NCI-H2227 (cell line): ENCODE results near the gene MAP1B.

Experiments used
- DNase-seq: peaks from one replicate; lab custom pipeline; 2025; ENCODE audit not compliant: unreplicated experiment; lab: John Stamatoyannopoulos, UW

Gene MAP1B

DNA sequence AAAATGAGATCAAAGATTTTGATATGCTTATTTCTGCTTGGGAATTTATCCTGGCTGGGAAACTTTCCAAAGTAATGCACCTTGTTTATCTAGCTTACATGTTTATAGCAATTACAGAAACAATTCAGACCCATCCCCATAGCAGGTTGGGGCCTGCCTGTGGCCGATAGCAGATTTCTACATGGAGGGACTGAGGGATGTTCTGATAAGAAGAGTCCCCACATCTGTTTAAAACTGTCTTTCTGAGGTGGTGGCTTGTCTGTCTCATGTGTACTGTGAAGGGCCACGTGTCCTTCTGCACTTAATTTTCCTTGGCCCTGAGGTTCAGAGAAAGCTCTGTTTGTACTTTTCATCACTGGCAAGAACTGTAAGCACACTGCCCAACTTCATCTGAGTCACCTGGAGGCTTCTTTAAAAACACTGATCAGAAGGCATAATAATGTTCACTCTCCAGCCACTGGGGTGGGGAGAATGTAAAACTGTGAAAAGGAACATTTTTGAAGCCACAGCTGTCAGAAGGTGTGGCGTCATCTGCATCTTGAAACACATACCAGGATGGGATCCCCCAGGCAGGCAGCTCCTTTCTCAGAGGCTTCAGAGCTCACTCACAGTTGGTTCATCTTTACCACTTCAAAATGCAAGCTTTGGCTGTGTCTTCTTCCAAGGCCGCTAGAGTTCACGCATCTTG lies 80.3 kb downstream of the MAP1B start:
- no peak for DNase-seq

DNA sequence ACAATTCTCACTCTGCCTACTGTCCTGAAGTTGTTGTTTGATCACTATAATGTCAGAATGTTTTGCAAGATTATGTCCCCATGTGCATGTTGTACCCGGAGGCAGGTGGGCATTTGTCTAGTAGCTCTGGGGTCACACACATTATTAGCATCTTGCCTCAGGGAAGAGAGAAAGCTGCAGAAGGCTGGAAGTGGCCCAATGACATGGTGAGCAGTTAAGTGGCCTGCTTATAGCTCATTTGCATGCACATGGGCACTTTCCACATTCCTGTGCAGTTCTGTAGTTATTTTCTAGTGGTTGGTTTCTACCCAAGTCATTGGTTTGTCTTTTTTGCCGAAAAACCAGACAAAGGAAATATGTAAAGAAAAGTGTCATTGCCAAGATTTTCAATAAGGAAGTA lies 80.9 kb downstream of the MAP1B start:
- DNase-seq, result no peak

DNA sequence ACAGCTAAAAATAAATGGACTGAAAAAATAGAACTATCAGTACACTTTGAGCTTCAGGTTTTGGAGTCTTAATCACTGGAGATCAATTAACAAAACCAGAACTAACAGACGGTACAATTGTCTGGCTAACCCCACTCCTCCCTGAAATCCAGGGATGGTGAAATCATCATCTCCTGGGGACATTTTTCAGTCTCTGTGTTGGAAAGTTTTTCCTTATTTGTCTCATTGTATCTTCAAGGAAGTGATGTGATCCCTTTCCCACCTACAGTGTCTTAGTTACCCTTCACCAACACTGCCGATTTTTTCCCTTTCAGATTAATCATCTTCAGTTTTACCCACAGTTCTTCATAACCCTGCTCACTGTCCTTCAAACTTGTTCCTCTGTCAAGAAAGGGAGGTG lies 81.9 kb downstream of the MAP1B start:
- DNase-seq, result no peak

DNA sequence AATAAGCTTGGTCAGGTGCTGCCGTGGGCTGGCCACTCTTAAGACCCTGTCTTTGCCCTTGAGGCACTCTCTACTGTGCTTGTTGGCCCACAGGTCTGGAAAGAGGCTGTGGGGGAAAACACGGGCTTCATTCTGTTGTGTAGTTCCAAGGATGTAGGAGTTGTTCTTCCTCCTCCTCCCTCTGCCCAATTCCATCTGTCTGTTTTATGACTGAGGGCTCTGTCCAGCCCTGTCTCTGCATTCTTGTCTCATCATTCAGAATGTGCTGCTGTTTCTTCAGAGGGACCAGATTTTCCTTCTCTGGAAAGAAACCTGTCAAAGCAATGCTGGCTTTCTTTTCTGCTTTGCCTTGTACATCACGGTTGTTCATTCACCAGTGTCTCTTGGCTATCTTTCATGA lies 84.1 kb downstream of the MAP1B start:
- DNase-seq, result no peak

DNA sequence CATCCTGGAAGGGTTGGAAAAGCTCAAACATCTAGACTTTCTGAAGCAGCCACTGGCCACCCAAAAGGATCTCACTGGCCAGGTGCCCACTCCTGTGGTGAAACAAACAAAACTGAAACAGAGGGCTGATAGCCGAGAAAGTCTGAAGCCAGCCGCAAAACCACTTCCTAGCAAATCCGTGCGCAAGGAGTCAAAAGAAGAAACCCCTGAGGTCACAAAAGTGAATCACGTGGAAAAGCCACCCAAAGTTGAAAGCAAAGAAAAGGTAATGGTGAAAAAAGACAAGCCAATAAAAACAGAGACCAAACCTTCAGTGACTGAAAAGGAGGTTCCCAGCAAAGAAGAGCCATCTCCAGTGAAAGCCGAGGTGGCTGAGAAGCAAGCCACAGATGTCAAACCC lies 87.6 kb downstream of the MAP1B start:
- no peak for DNase-seq

DNA sequence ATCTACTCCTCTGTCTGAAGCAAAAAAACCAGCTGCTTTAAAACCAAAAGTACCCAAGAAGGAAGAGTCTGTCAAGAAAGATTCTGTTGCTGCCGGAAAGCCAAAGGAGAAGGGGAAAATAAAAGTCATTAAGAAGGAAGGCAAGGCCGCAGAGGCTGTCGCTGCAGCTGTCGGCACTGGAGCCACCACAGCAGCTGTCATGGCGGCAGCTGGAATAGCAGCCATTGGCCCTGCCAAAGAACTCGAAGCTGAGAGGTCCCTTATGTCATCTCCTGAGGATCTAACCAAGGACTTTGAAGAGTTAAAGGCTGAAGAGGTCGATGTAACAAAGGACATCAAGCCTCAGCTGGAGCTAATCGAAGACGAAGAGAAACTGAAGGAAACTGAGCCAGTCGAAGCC lies 88.3 kb downstream of the MAP1B start:
- no peak for DNase-seq

DNA sequence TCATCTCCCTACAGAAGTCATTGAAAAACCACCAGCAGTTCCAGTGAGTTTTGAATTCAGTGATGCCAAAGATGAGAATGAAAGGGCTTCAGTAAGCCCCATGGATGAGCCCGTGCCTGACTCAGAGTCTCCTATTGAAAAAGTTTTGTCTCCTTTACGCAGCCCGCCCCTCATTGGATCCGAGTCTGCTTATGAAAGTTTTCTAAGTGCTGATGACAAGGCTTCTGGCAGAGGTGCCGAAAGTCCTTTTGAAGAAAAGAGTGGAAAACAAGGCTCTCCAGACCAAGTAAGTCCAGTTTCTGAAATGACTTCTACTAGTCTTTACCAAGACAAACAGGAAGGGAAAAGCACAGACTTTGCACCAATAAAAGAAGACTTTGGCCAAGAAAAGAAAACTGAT lies 90.1 kb downstream of the MAP1B start:
- no peak for DNase-seq

DNA sequence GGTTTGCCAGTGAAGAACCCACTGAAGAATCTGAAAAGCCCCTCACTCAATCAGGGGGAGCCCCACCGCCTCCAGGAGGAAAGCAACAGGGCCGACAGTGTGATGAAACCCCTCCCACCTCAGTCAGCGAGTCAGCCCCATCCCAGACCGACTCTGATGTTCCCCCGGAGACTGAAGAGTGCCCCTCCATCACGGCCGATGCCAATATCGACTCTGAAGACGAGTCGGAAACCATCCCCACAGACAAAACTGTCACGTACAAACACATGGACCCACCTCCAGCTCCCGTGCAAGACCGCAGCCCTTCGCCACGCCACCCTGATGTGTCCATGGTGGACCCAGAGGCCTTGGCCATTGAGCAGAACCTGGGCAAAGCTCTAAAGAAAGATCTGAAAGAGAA lies 92.4 kb downstream of the MAP1B start:
- DNase-seq, result no peak

DNA sequence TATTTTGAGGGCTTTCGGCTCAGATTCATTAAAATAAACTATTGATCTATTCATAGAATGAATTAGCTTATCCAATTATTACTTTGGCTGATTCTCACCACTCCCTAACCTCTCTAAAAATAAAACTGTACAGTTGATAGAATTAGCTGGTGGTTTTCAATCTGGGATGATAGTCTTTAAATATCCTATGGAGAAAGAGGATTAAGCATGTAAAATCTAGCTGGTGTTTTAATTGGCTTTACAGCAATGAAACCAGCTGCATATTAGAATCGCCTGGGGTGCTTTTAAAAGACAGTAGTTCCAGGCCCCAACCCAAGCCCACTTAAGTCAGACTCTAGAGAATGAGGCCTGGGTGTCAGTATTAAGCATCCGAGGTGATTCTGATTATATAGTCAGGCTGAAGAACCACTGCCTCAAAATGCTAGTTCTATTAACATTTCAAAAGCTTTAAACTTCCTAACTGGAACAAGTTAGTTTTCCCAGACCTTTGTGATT lies 95.1 kb downstream of the MAP1B start:
- no peak for DNase-seq

DNA sequence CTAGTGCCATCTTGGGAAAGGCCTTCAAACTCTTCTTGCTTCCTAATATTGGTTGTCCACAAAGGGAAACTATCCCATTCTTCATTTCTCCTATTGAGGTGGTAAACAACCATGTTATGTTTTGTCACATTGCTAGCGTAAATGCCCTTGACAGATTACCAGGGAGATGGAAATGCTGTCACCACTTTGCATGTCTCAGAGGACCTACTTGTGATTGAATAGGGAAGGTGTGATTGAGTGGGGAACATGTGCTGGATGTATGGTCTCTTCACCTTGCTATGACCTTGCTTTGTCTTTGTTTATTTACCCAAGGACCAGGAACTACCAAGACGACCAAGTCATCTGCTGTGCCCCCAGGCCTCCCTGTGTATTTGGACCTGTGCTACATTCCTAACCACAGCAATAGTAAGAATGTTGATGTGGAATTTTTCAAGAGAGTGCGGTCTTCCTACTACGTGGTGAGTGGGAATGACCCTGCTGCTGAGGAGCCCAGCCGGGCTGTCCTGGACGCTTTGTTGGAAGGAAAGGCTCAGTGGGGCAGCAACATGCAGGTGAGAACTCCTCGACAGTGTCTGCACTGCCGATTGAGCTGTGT lies 96.1 kb downstream of the MAP1B start:
- no peak for DNase-seq

DNA sequence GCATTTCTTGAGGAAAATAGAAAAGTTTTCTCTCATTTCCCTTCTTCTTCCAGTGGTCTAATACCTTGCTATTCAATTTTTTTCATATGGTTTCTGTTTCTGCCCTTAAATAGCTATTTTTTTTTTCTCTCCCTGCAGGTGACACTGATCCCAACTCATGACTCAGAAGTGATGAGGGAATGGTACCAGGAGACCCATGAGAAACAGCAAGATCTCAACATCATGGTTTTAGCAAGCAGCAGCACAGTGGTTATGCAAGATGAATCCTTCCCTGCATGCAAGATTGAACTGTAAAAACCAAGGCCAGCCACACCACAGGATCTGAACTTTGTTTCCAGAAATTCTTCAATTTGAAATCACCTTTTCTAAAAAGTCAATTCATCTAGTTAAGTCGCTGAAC lies 97.7 kb downstream of the MAP1B start:
- no peak for DNase-seq

DNA sequence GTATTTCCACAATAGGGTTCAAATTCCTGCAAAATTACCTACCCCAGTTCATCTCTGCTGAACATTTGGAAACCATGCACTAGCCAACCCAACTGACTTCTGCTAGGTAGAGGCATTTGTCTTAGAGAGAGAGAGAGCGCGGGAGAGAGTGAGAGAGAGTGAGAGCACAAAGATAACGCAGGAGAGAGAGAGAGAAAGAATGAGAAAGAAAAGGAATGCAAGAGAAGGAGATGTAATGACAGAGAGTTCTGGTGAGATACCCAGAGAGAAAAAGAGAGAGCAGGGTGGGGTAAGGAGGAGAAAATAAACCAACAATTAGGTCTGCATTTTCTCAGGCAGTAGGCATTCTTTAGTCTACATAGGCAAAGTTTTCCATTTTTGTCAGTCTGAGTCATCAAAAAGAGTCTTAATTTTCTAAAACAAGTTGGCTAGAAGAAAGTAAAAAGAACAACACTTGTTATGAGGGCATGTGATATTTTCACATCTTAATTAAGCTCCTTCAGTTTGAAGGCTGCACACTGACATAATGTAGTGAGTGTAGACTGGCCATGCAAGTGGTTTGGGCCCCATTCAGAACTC lies 98.2 kb downstream of the MAP1B start:
- DNase-seq, result no peak

DNA sequence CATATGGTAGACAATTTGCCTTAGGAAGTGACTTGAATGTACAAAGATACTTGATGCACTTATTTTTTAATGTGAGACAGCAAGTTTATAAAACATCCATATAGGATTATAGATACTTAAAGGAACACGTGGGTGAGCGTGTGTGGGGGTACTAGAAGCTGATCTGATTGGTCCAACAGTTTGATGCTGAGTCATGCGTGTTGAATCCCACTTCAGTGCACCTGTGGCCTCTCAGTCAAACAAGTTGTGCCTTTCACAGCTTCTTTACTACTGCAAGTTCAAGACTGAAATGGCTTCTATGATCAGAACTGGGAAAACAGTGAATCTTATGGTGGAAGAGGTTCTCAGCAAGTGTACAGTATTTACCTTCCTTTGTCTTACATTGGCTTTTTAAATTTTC lies 98.9 kb downstream of the MAP1B start:
- no peak for DNase-seq

DNA sequence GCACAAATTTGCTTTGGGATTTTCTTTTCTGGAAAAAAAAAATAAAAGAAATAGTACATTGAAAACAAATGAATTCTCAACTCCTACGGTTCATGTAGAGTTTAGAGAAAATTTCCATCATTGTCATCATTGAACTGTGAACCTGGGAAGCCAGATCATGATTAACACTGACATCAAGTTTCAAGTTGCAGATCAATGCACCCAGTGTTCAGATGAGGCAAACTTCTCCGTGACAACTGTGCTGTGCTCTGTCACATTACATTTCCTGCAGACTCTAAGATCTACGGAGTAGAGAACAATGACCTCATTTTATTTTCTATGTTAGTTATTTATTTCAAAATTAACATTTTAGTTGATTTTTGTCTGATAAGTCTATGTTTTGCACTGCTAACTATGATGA lies 99.7 kb downstream of the MAP1B start:
- DNase-seq, result no peak

DNA sequence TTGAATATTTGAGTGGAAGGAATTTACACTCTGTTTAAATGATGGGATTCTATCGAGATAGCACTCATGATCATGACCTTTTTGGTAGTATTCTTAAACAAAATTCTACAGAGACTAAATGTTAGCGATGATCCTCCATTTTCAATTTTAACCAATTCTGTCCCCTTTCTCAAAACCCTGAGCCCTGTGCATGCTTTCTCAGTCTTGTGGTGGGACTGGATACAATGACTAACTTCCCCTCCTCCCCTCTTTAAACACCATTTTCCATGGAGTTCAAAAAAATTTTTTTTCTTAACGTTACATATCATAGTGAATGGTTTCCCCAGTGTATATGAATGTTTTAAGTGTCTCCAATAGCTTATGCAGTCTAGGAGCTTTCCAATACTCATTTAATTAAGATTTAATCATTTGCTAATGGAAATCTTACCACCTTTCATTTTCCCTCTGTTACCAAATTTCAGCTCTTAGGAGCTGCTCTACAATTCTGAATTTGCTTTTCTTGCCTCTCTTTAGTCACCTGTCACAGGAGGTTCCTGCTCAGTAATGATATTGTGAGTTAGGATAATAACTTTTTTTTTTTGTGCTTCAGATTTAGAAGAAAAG lies 101.2 kb downstream of the MAP1B start:
- DNase-seq, result no peak

DNA sequence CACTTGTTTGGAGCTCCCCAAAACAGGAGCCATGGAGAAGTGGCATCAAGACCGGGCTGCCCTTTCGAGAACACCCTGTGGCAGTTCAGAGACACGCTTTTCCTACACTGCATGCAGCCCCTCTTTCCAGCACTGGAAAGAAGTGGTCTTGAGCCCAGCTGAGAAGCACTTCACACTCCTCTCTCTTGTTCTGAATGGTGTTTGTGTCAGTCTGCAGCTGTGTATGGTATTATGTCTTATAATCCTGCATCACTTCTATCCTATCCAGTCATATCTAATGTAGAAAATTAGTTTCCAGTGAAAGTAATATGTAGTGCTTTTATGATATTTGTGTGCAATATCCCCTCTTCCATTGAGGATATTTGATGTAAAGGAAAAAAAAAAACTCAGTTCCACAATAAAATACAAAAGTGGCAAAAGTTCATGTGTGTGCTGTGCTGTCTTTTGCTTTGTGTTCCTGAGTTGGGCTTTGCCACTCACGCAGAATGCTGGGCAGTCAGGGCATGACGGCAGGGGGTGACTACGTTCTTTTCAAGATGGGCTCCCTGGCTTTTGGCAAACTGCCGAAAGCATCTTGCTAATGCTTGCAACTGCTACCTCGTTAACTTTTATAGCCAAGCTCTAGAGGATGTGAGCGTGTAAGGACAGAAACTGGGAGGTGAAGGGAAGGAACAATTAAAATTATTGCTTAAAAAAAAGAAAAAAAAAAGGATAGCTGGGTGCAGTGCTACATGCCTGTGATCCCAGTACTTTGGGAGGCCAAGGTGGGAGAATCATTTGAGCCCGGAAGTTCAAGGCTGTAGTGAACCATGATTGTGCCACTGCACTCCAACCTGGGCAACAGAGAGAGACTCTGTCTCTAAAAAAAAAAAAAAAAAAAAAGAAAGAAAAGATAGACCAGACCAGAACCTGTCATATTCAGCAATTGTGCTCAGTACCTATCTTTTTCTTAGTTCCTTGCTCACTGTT lies 102.2 kb downstream of the MAP1B start:
- peak; percentile 78 for DNase-seq

DNA sequence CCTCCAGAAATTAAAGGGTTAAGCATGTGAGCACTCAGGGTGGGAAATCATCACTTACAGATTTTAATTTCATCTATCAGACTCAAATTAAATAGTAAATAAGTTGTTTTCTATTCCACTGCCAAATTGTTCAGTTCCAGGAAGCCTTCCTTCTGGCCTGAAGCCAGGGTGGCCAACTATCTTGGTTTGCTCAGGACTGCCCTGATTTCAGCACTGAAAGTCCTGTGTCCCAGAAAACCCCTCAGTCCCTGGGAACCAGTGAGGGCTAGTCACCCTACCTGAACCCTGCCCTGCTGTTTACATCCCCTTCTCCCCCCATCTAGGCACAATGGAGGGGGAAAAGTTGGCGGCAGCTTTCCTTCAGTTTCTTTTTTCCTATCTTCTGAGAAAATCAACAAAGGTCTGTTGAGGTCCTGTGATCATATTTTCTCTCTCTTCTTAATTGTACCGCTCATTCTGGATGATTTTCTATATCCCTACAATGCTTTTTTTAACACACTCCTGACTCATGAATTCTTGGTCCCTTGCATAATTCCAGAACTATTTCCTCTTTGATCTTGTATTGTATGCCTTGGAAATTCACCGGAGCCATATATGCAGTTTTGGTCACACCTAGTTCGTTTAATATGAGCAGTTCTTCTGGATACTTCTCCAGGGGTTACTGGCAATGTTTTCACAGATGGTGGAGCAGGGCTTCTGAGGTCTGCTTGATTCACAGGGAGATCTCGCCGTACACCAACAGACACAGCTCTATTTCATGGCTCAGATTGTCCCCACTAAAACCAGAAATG lies 103.8 kb downstream of the MAP1B start:
- no peak for DNase-seq

DNA sequence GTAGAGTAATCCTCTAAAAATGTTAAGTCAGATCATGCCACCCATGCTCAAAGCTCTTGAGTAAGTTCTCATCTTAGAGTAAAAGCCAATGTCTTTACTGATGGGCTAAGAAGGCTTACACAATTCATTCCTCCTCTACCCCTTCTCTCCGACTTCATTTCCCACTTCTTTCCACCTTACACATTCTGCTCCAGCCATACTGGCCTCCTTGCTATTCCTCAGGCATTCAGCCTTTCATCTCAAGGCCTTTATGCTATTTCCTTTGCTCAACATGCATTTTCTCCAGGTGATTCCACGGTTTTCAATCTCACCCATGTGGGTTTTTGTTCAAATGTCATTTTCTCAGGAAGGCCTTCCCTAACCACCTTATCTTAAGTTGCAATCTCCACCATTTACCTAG lies 104.9 kb downstream of the MAP1B start:
- no peak for DNase-seq

DNA sequence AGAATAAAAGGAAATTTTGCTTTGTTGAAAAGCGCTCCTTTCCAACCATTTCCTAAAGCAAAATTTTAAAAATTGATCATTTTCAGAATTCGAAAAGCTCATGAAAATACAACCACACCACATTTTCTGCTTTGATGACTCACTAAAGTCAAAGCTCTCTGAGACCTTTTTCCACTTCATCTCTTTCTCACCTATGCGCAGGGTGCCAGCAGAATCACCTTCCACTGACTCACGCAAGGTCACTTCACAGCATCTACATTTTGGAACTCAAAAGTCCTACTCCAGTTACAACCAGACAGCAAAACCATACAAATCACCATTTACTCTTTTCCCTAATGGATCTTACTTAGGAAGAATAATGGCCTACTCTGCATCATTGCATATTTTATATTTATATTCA lies 106.2 kb downstream of the MAP1B start:
- DNase-seq, result no peak

DNA sequence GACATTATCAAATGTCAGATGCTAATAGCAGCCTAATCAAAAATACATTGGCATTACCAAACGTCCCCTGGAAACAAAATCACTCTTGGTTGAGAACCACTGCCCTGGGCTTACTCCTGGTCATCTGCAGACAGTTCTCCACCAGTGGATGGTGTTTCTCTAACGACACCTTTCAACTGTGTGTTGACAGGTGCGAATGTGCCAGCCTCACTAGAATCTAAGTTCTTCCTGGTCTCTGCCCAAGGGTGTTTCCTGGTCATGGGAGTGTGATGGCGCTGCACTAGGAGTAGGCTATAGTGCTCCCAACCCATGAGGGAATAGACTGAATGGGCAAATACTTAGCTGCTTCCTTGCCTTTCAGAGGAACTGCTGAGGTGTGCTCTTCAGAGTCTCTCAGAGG lies 106.9 kb downstream of the MAP1B start:
- DNase-seq, result no peak
